AG04450 (cell line): ENCODE results near the gene PERM1. TPM values are rescaled to one million over a fixed set of nuclear protein-coding genes. Genes with fewer than 3 reads are reported as not detected.
A peak's percentile ranks its signal among the peaks of the same experiment; 100 is the strongest.
"Not testable (repeated sequence)": the region's sequence is repeated elsewhere in the genome, so short reads cannot be mapped to it uniquely, and the experiment has no call there.

Source experiments
- CTCF ChIA-PET: fragments of 300-600, 350-600 bp; formaldehyde crosslinking; extraction: SDS; loops from one replicate; lab custom pipeline; 2022; ENCODE audit warnings: antibody characterized with exemption, inconsistent platforms; lab: Charles Lee
- POLR2A ChIA-PET: fragments of 350-600 bp; formaldehyde crosslinking; extraction: SDS; loops from one replicate; lab custom pipeline; 2021; ENCODE audit warnings: antibody characterized with exemption, inconsistent platforms; lab: Yijun Ruan, JAX
- DNase-seq: peaks from one replicate; pipeline ENCODE4 v3.0.0-alpha.2; 2011; ENCODE audit warnings: low read depth, low spot score
- H3K27ac ChIP-seq: one replicate; pipeline ENCODE4 v1.5.1; 2012; ENCODE audit warnings: low read depth, low read length, control low read depth
- H3K27me3 ChIP-seq: one replicate; pipeline ENCODE4 v1.6.0; 2012; ENCODE audit warnings: low read length; ENCODE audit not compliant: control insufficient read depth, insufficient read depth
- H3K4me3 ChIP-seq: 2 replicates; pipeline ENCODE4 v1.5.1; 2011; ENCODE audit warnings: mild to moderate bottlenecking, low read depth, low read length, control low read depth
- H3K9me3 ChIP-seq: 2 replicates; pipeline ENCODE4 v1.5.1; 2012; ENCODE audit warnings: low read length; ENCODE audit not compliant: control insufficient read depth, insufficient read depth
- polyA plus RNA-seq: library from polyadenylated mRNA; depleted of rRNA; stranded (reverse); fragments of >200 nt; gene quantifications from 2 replicates; pipeline ENCODE4 v1.2.3, GENCODE V29; 2011
- TF ChIP-seq, protein P1 (sequence below): IDR thresholded peaks from 2 replicates; pipeline ENCODE4 v1.5.1; 2011; ENCODE audit warnings: low read depth, low read length, control low read depth, inconsistent platforms

PERM1 gene
- polyA plus RNA-seq, 1 experiment = not detected

DNA sequence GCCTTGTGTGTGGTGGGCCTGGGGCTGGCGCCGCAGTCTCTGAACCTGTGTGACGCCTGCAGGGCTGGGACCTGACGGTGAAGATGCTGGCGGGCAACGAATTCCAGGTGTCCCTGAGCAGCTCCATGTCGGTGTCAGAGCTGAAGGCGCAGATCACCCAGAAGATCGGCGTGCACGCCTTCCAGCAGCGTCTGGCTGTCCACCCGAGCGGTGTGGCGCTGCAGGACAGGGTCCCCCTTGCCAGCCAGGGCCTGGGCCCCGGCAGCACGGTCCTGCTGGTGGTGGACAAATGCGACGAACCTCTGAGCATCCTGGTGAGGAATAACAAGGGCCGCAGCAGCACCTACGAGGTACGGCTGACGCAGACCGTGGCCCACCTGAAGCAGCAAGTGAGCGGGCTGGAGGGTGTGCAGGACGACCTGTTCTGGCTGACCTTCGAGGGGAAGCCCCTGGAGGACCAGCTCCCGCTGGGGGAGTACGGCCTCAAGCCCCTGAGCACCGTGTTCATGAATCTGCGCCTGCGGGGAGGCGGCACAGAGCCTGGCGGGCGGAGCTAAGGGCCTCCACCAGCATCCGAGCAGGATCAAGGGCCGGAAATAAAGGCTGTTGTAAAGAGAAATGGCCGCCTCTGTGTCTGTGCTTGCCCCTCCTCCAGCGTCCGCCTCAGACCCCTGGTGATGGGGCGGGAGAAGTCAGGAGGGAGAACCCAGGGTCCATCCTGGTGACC, 32.2 kb upstream of the PERM1 start:
- peak overlapping the region; percentile 71 for H3K4me3 ChIP-seq
- no peaks in the 10 kb centered on the region for H3K27me3 ChIP-seq
- ChIA-PET CTCF (interaction anchor here (1.6 kb wide), 1 partner anchor 12 kb away, joined by 11 read pairs; no protein-coding TSS in a partner anchor), POLR2A (interaction anchor here (1.0 kb wide), 1 partner anchor 13 kb away, joined by 3 read pairs; no protein-coding TSS in a partner anchor)
- H3K27ac ChIP-seq = peak overlapping the region; percentile 70
- TF ChIP-seq, protein P1, sequence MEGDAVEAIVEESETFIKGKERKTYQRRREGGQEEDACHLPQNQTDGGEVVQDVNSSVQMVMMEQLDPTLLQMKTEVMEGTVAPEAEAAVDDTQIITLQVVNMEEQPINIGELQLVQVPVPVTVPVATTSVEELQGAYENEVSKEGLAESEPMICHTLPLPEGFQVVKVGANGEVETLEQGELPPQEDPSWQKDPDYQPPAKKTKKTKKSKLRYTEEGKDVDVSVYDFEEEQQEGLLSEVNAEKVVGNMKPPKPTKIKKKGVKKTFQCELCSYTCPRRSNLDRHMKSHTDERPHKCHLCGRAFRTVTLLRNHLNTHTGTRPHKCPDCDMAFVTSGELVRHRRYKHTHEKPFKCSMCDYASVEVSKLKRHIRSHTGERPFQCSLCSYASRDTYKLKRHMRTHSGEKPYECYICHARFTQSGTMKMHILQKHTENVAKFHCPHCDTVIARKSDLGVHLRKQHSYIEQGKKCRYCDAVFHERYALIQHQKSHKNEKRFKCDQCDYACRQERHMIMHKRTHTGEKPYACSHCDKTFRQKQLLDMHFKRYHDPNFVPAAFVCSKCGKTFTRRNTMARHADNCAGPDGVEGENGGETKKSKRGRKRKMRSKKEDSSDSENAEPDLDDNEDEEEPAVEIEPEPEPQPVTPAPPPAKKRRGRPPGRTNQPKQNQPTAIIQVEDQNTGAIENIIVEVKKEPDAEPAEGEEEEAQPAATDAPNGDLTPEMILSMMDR = no peak
- no peak for DNase-seq
- peaks cover 6% of the 10 kb centered on the region; the same call in 1 of the 2 replicates for H3K9me3 ChIP-seq

DNA sequence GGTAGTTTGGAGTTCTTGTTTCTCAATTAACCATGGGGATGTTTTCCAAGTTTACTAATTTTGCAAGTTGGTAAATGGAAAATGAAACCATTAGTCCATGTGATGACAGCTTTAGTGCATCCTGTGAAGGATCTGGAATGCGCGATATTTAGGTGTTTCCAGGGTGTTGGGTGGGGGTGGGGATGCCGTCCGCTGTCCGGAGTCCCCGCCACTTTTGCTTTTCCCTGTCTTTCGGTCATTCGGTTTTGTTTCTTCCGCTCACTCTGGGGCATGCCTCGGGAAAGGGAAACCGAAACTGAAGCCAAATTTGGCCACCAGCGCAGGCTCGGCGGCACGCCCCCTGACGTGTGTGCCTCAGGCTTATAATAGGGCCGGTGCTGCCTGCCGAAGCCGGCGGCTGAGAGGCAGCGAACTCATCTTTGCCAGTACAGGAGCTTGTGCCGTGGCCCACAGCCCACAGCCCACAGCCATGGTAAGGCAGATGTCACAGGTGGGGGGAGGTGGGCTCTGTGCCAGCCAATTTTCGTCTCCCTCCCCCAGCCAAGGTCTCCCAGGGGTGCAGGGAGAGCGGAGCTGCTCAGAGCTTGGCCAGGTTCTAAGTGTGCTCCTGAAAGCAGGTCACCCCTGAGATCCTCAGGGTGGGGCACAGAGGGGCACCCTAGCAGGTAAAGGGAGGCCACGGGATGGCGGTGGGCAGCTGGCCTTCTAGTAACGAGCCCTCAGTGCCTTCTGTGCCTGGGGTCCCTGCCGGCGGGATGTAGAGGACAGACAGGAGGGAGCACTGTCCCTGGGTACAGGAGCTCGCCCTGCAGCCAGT, 31.4 kb upstream of the PERM1 start, which contains the start of gene ISG15:
Gene ISG15, plus strand, starts transcription at position 393 of the 817 bp plus-strand sequence. Its CDS starts 77 bp downstream, at position 470.
- peak; percentile 51 for DNase-seq
- H3K9me3 ChIP-seq = peaks cover 6% of the 10 kb centered on the region; the same call in 1 of the 2 replicates
- peak within 1 kb of the TSS; percentile 71 for H3K4me3 ChIP-seq
- ChIA-PET CTCF (interaction anchor here (1.6 kb wide), 1 partner anchor 12 kb away, joined by 11 read pairs; no protein-coding TSS in a partner anchor), POLR2A (interaction anchor here (0.6 to 1.0 kb wide), 2 partner anchors 12 to 73 kb away, joined by 3 read pairs; no protein-coding TSS in a partner anchor)
- TF ChIP-seq, protein P1 = no peak
- no peaks in the 10 kb centered on the region for H3K27me3 ChIP-seq
- peak within 1 kb of the TSS; percentile 70 for H3K27ac ChIP-seq

DNA sequence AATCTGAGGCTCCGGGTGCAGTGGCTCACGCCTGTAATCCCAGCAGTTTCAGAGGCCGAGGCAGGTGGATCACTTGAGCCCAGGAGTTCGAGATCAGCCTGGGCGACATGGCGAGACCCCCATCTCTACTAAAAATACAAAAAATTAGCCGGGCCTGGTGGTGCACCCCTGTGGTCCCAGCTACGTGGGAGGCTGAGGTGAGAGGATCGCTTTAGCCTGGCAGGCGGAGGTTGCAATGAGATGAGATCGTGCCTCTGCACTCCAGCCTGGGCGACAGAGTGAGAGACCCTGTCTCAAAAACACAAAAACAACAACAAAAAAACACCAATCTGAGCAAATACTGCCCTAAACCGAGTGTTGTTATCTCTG, 30.8 kb upstream of the PERM1 start:
- not testable (repeated sequence) for DNase-seq, H3K27ac ChIP-seq, H3K9me3 ChIP-seq, H3K27me3 ChIP-seq
- ChIA-PET CTCF (interaction anchor here (1.6 kb wide), 1 partner anchor 11 kb away, joined by 11 read pairs; no protein-coding TSS in a partner anchor), POLR2A (interaction anchor here (0.6 to 1.0 kb wide), 2 partner anchors 11 to 72 kb away, joined by 3 read pairs; no protein-coding TSS in a partner anchor)
- H3K4me3 ChIP-seq = peak overlapping the region; percentile 71

GRCh38 chr1:1011396-1011949, 29.6 kb upstream of the PERM1 start:
- ChIA-PET POLR2A (no interaction called here), CTCF (no interaction called here)
- Histone ChIP-seq H3K27me3 (no peaks in the 10 kb centered on the region), H3K27ac (no peak overlapping the region), H3K4me3 (no peak overlapping the region), H3K9me3 (peaks cover 6% of the 10 kb centered on the region; the same call in 1 of the 2 replicates)
- TF ChIP-seq, protein P1 = no peak
- no peak for DNase-seq

GRCh38 chr1:1010131-1010530, 28.2 kb upstream of the PERM1 start:
- POLR2A ChIA-PET, H3K9me3 ChIP-seq, H3K4me3 ChIP-seq, H3K27me3 ChIP-seq, H3K27ac ChIP-seq, DNase-seq: not testable (repeated sequence)
- CTCF ChIA-PET = interaction anchor here (0.7 to 1.8 kb wide), 3 partner anchors 8 to 1197 kb away, joined by 4 to 7 read pairs (median 6); no protein-coding TSS in a partner anchor
